Panc1 (cell line): ENCODE data around the gene ATOH8. TPM values are rescaled to one million over a fixed set of nuclear protein-coding genes. Genes with fewer than 3 reads are reported as not detected.

Experiments
- ATAC-seq: fragments of 200-7000 bp; cut with Tn5 transposase; 2 replicates; pipeline ENCODE4 v1.9.1; 2020; ENCODE audit warnings: mild to moderate bottlenecking, moderate library complexity
- BruUV-seq: library from RNA; stranded (reverse); fragments of 400-500 nt; replicated peaks from 2 replicates; lab custom pipeline; 2021; lab: Mats Ljungman, UMichigan
- CTCF ChIA-PET: fragments of 300-600 bp; sonication (Branson Sonifier 250); formaldehyde crosslinking; loops from one replicate; lab custom pipeline; 2022; ENCODE audit warnings: antibody characterized with exemption; lab: Charles Lee
- POLR2A ChIA-PET: fragments of 300-600 bp; sonication (Branson Sonifier 250); formaldehyde crosslinking; loops from one replicate; lab custom pipeline; 2022; ENCODE audit warnings: antibody characterized with exemption; lab: Charles Lee
- DNase-seq: peaks from one replicate; pipeline ENCODE4 v3.0.0-alpha.2; 2010; ENCODE audit warnings: low read depth, low spot score
- H3K27ac ChIP-seq: 2 replicates; pipeline ENCODE4 v1.5.1; 2011; ENCODE audit warnings: mild to moderate bottlenecking, low read length, inconsistent platforms
- H3K27me3 ChIP-seq: fragments of 200-500 bp; sonication (Bioruptor generic); 2 replicates; pipeline ENCODE4 v1.6.0; 2014; ENCODE audit warnings: low read length, inconsistent platforms; ENCODE audit not compliant: control insufficient read depth, insufficient read depth
- H3K36me3 ChIP-seq: fragments of 200-500 bp; sonication (Bioruptor generic); 2 replicates; pipeline ENCODE4 v1.5.1; 2014; ENCODE audit warnings: inconsistent platforms, mild to moderate bottlenecking, low read length, moderate library complexity; ENCODE audit not compliant: control insufficient read depth, insufficient read depth
- H3K4me1 ChIP-seq: 2 replicates; pipeline ENCODE4 v1.5.1; 2011; ENCODE audit warnings: inconsistent platforms, mild to moderate bottlenecking, low read length, moderate library complexity; ENCODE audit not compliant: control insufficient read depth, insufficient read depth
- H3K4me3 ChIP-seq, 2 experiments: 2 replicates each; pipeline ENCODE4 v1.5.1; 2011 to 2012; ENCODE audit warnings: low read depth in 2 of 2, low read length in 2 of 2, mild to moderate bottlenecking in 2 of 2, inconsistent platforms in 1 of 2, moderate library complexity in 1 of 2
- H3K9me3 ChIP-seq: fragments of 200-500 bp; sonication (Bioruptor generic); 2 replicates; pipeline ENCODE4 v1.5.1; 2014; ENCODE audit warnings: low read depth, mild to moderate bottlenecking, inconsistent platforms, low read length, moderate library complexity; ENCODE audit not compliant: control insufficient read depth, insufficient read depth
- CTCF ChIP-seq: fragments of 450-650 bp; IDR thresholded peaks from 2 replicates; pipeline ENCODE4 v1.5.1; 2017; ENCODE audit warnings: mild to moderate bottlenecking
- POLR2AphosphoS5 ChIP-seq: IDR thresholded peaks from 2 replicates; pipeline ENCODE4 v1.6.1; 2012; ENCODE audit warnings: mild to moderate bottlenecking, low read depth, low read length, moderate library complexity
- REST ChIP-seq, 2 experiments: IDR thresholded peaks; 2 replicates each; pipeline ENCODE4 v1.6.1; 2011 to 2012; ENCODE audit warnings: low read depth in 2 of 2, control low read depth in 1 of 2, low read length in 1 of 2, mild to moderate bottlenecking in 1 of 2, moderate library complexity in 1 of 2; ENCODE audit not compliant: insufficient read depth in 1 of 2
- SIN3A ChIP-seq: IDR thresholded peaks from 2 replicates; pipeline ENCODE4 v1.6.1; 2012; ENCODE audit warnings: low read depth, mild to moderate bottlenecking, low read length, moderate library complexity, borderline replicate concordance; ENCODE audit not compliant: insufficient read depth
- TCF7L2 ChIP-seq: IDR thresholded peaks from 2 replicates; pipeline ENCODE4 v1.6.1; 2011; ENCODE audit warnings: mild to moderate bottlenecking, low read depth, low read length, inconsistent platforms
- in situ Hi-C: cut with HindIII; loops from 2 replicates; pipeline ENCODE4 v1.10.0; 2016; ENCODE audit warnings: low sequenced_read_pairs, low pct_unique_long_range_greater_than_20kb
- intact Hi-C: fragments of 100-400 bp; cut with micrococcal nuclease; formaldehyde crosslinking; loops from one replicate; pipeline ENCODE4 v1.10.0; 2022; ENCODE audit not compliant: unreplicated experiment
- total RNA-seq: library from RNA; stranded (reverse); gene quantifications from one replicate; pipeline ENCODE4 v1.2.1, GENCODE V29; 2021; ENCODE audit not compliant: unreplicated experiment

The ATOH8 gene
- total RNA-seq, 1 experiment from 2014 or later, result 3.8 TPM

- POLR2A ChIA-PET, result interaction anchor here (0.6 kb wide), 1 partner anchor 36 kb away, joined by 3 read pairs; no protein-coding TSS in a partner anchor
- ATAC-seq, result no peak
Measured at GRCh38 chr2:85746321-85747004, 7.3 kb upstream of the ATOH8 start.

GRCh38 chr2:85747441-85747840 lies 6.3 kb upstream of the ATOH8 start:
- BruUV-seq, result no TSS peak

More at GRCh38 chr2:85746321-85747004, 7.3 kb upstream of the ATOH8 start:
- no peaks in the 10 kb centered on the region for H3K9me3 ChIP-seq
- intact Hi-C loops, result no loop called here
- H3K36me3 ChIP-seq, result no peaks in the 10 kb centered on the region
- BruUV-seq, result no TSS peak
- H3K27me3 ChIP-seq, result no peaks in the 10 kb centered on the region
- no peak overlapping the region for H3K27ac ChIP-seq
- CTCF ChIA-PET, result no interaction called here
- no peak overlapping the region for H3K4me3 ChIP-seq
- H3K4me1 ChIP-seq, result peaks cover 32% of the 10 kb centered on the region
- no peak for DNase-seq
- TF ChIP-seq TCF7L2 (no peak), CTCF (no peak), SIN3A (no peak)
- in situ Hi-C loops, result no loop called here

More at GRCh38 chr2:85747441-85747840, 6.3 kb upstream of the ATOH8 start:
- H3K27ac ChIP-seq, result no peak overlapping the region
- POLR2A ChIA-PET, result no interaction called here
- in situ Hi-C loops, result no loop called here
- H3K9me3 ChIP-seq, result no peaks in the 10 kb centered on the region
- H3K4me1 ChIP-seq, result peaks cover 25% of the 10 kb centered on the region
- DNase-seq, result no peak
- no peaks in the 10 kb centered on the region for H3K36me3 ChIP-seq
- H3K4me3 ChIP-seq, result no peak overlapping the region
- TF ChIP-seq POLR2AphosphoS5 (no peak), REST (IDR thresholded peaks at IDR 0.05; ENCODE audit: insufficient read depth in 1 of 2, low read depth in 2 of 2, low read length in 1 of 2) (no peak), TCF7L2 (no peak), SIN3A (no peak), CTCF (no peak)
- intact Hi-C loops, result no loop called here
- CTCF ChIA-PET, result no interaction called here
- no peak for ATAC-seq
- H3K27me3 ChIP-seq, result no peaks in the 10 kb centered on the region
